NCI-H146 treated with DMSO at 0.1 percent for 48 hours (cell line): Measurements from ENCODE around the gene ZNF169.
"Not testable (repeated sequence)": the region's sequence is repeated elsewhere in the genome, so short reads cannot be mapped to it uniquely, and the experiment has no call there.

ENCODE experiments used
- DNase-seq: peaks from one replicate; lab custom pipeline; 2025; ENCODE audit not compliant: unreplicated experiment; lab: John Stamatoyannopoulos, UW

ZNF169 gene

GRCh38 chr9:94341703-94342102, 82.6 kb downstream of the ZNF169 start:
- DNase-seq: not testable (repeated sequence)

GRCh38 chr9:94347451-94347850, 88.4 kb downstream of the ZNF169 start:
- DNase-seq: not testable (repeated sequence)

- not testable (repeated sequence) for DNase-seq
Measured at GRCh38 chr9:94348754-94349153, 89.7 kb downstream of the ZNF169 start.
